GM23248 (cell line): Measurements from ENCODE around the gene MAN1C1.

Experiments used
- EZH2 ChIP-seq: fragments of 200-600 bp; sonication (generic); IDR thresholded peaks from 2 replicates; pipeline ENCODE4 v1.6.1; 2018; ENCODE audit warnings: antibody characterized with exemption, mild to moderate bottlenecking; ENCODE audit not compliant: insufficient read depth, poor library complexity, severe bottlenecking
- EZH2phosphoT487 ChIP-seq: fragments of 200-600 bp; sonication (generic); IDR thresholded peaks from 2 replicates; pipeline ENCODE4 v1.6.1; 2018; ENCODE audit warnings: antibody characterized with exemption, moderate library complexity, mild to moderate bottlenecking, low read depth; ENCODE audit not compliant: insufficient read depth

GRCh38 chr1:25700144-25700523, 83.5 kb downstream of the MAN1C1 start:
- TF ChIP-seq EZH2 (no peak), EZH2phosphoT487 (no peak)
